22Rv1 (cell line): ENCODE data around the gene HESX1.

Experiments used
- CTCF ChIP-seq: fragments of 450-650 bp; IDR thresholded peaks from 2 replicates; pipeline ENCODE4 v1.5.1; 2017; ENCODE audit warnings: mild to moderate bottlenecking
- ZFX ChIP-seq: fragments of 450-650 bp; IDR thresholded peaks from 2 replicates; pipeline ENCODE4 v1.6.1; 2017; ENCODE audit warnings: antibody characterized with exemption, borderline replicate concordance

- no peak for TF ChIP-seq CTCF
- no peak for TF ChIP-seq ZFX
These were observed 35.1 kb upstream of the HESX1 start for GRCh38 chr3:57234613-57235575.
